ENCODE data around the gene CAPN12. TPM values are rescaled to one million over a fixed set of nuclear protein-coding genes. Genes with fewer than 3 reads are reported as not detected.

Gene CAPN12
- total RNA-seq, 4 donors from 2014 or later, result 0.42 TPM; not detected in 3

GRCh38 chr19:38726284-38726673 is 18.0 kb downstream of the CAPN12 start:
- no peaks in the 10 kb centered on the region for H3K4me1 ChIP-seq
- intact Hi-C loops (cut with DNase I; ENCODE audit: low total_unique reads) (no loop called here), in situ Hi-C loops (cut with MboI; ENCODE audit: low sequenced_read_pairs in 4 of 4) (loop anchor here in 2 of 4 donors (25.0 kb wide), 1 partner anchor 186 kb away; the partner anchor contains the start of gene CCER2 (in 2 of the 2))
- H3K27ac ChIP-seq, result peak overlapping the region in 3 of 4 donors; percentile 12 to 40 (median 19)
- no peaks in the 10 kb centered on the region for H3K9me3 ChIP-seq
- DNase-seq (no peak), ATAC-seq (no peak)
- no peaks in the 10 kb centered on the region for H3K27me3 ChIP-seq
- H3K4me3 ChIP-seq, result no peak overlapping the region
- TF ChIP-seq POLR2A (IDR thresholded peaks at IDR 0.05), result no peak
- TF ChIP-seq, protein P1, sequence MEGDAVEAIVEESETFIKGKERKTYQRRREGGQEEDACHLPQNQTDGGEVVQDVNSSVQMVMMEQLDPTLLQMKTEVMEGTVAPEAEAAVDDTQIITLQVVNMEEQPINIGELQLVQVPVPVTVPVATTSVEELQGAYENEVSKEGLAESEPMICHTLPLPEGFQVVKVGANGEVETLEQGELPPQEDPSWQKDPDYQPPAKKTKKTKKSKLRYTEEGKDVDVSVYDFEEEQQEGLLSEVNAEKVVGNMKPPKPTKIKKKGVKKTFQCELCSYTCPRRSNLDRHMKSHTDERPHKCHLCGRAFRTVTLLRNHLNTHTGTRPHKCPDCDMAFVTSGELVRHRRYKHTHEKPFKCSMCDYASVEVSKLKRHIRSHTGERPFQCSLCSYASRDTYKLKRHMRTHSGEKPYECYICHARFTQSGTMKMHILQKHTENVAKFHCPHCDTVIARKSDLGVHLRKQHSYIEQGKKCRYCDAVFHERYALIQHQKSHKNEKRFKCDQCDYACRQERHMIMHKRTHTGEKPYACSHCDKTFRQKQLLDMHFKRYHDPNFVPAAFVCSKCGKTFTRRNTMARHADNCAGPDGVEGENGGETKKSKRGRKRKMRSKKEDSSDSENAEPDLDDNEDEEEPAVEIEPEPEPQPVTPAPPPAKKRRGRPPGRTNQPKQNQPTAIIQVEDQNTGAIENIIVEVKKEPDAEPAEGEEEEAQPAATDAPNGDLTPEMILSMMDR (IDR thresholded peaks at IDR 0.05 in 4 of 5, conservative IDR thresholded peaks at IDR 0.05 in 1 of 5), result no peak
- H3K36me3 ChIP-seq, result peaks cover 8 to 95% of the 10 kb centered on the region in 2 donors

GRCh38 chr19:38725469-38726283 is 18.6 kb downstream of the CAPN12 start:
- H3K27ac ChIP-seq, result peak overlapping the region in 2 of 4 donors; percentile 19 to 40
- H3K36me3 ChIP-seq, result peaks cover 8 to 93% of the 10 kb centered on the region in 2 donors
- no peak for DNase-seq
- no peak overlapping the region for H3K4me3 ChIP-seq
- TF ChIP-seq, protein P1 (IDR thresholded peaks at IDR 0.05 in 4 of 5, conservative IDR thresholded peaks at IDR 0.05 in 1 of 5), result no peak
- no peak for TF ChIP-seq POLR2A (IDR thresholded peaks at IDR 0.05)
- in situ Hi-C loops (cut with MboI; ENCODE audit: low sequenced_read_pairs in 4 of 4), result loop anchor here in 2 of 4 donors (25.0 kb wide), 1 partner anchor 187 kb away; the partner anchor contains the start of gene CCER2 (in 2 of the 2)
- no peak for ATAC-seq
- peaks cover 0 to under 1% of the 10 kb centered on the region in 2 donors for H3K4me1 ChIP-seq
- no peaks in the 10 kb centered on the region for H3K9me3 ChIP-seq
- H3K27me3 ChIP-seq, result no peaks in the 10 kb centered on the region
- intact Hi-C loops (cut with DNase I; ENCODE audit: low total_unique reads), result no loop called here

- intact Hi-C loops (cut with DNase I; ENCODE audit: low total_unique reads) (no loop called here), in situ Hi-C loops (cut with MboI; ENCODE audit: low sequenced_read_pairs in 4 of 4) (no loop called here)
- no peak for ATAC-seq
- Histone ChIP-seq H3K27me3 (no peaks in the 10 kb centered on the region), H3K4me1 (peaks cover 8 to 10% of the 10 kb centered on the region in 2 donors), H3K4me3 (no peak overlapping the region), H3K27ac (peak overlapping the region in 3 of 4 donors; percentile 56 to 78 (median 76)), H3K36me3 (peaks cover 8 to 83% of the 10 kb centered on the region in 2 donors), H3K9me3 (no peaks in the 10 kb centered on the region)
- no peak for DNase-seq
- TF ChIP-seq, protein P1 (IDR thresholded peaks at IDR 0.05 in 4 of 5, conservative IDR thresholded peaks at IDR 0.05 in 1 of 5), result no peak
- no peak for TF ChIP-seq POLR2A (IDR thresholded peaks at IDR 0.05)
Measured at GRCh38 chr19:38723990-38724854, 20.1 kb downstream of the CAPN12 start.

- DNase-seq (no peak), ATAC-seq (no peak)
- in situ Hi-C loops (cut with MboI; ENCODE audit: low sequenced_read_pairs in 4 of 4) (no loop called here), intact Hi-C loops (cut with DNase I; ENCODE audit: low total_unique reads) (no loop called here)
- Histone ChIP-seq H3K27me3 (no peaks in the 10 kb centered on the region), H3K9me3 (no peaks in the 10 kb centered on the region), H3K36me3 (peaks cover 8 to 78% of the 10 kb centered on the region in 2 donors), H3K4me1 (peaks cover 10 to 11% of the 10 kb centered on the region in 2 donors), H3K27ac (peak overlapping the region; percentile 23 to 78 (median 66)), H3K4me3 (no peak overlapping the region)
- TF ChIP-seq, protein P1 (IDR thresholded peaks at IDR 0.05 in 4 of 5, conservative IDR thresholded peaks at IDR 0.05 in 1 of 5), result no peak
- no peak for TF ChIP-seq POLR2A (IDR thresholded peaks at IDR 0.05)
Measured at GRCh38 chr19:38723606-38723965, 20.7 kb downstream of the CAPN12 start.
